ENCODE results near the gene C10orf62.
"Not testable (repeated sequence)": the region's sequence is repeated elsewhere in the genome, so short reads cannot be mapped to it uniquely, and the experiment has no call there.

The C10orf62 gene

DNA sequence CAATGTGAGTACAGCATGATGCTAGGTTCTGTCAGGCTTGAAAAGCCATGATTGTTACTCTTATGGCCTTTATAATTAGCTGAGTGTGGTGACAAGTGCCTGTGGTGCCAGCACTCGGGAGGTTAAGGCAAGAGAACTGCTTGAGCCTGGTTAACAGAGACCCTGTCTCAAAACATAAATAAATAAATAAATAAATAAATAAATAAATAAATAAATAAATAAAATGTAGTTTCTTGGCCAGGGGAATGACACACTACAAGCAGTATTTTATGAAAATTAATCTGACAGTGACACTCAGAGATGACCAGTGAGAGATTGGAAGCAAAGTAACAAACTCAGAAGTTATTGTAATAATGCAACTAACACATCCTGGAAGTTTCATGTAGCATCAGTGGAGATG lies 46.1 kb downstream of the C10orf62 start:
- Histone ChIP-seq H3K9me2 (replicated peaks; ENCODE audit: insufficient read depth, low read length) (no peaks in the 10 kb centered on the region), H3K27me3 (replicated peaks; ENCODE audit: insufficient read depth, low read length) (no peaks in the 10 kb centered on the region), H3K4me3 (ENCODE audit: low read length) (no peak overlapping the region), H3K4me1 (ENCODE audit: low read length) (0 out of 2 replicates have a peak, but pooled peaks cover 4% of the 10 kb centered on the region), H3F3A (ENCODE audit: insufficient read depth, low read length) (no peaks in the 10 kb centered on the region), H4K20me1 (ENCODE audit: insufficient read depth, low read length) (no peaks in the 10 kb centered on the region), H3K79me2 (ENCODE audit: low read length) (no peaks in the 10 kb centered on the region), H2AFZ (ENCODE audit: low read length) (no peak overlapping the region), H3K4me2 (ENCODE audit: low read depth, low read length) (no peak overlapping the region), H3K9me3 (replicated peaks; ENCODE audit: insufficient read depth, low read length) (no peaks in the 10 kb centered on the region), H3K36me3 (replicated peaks; ENCODE audit: insufficient read depth, low read length) (no peaks in the 10 kb centered on the region), H3K27ac (ENCODE audit: low read length) (no peak overlapping the region), H3K9ac (ENCODE audit: low read length) (no peak overlapping the region)
- no peak for DNase-seq
- no peak for TF ChIP-seq EZH2phosphoT487 (IDR thresholded peaks at IDR 0.05; ENCODE audit: low read length)
- TF ChIP-seq, protein P1, sequence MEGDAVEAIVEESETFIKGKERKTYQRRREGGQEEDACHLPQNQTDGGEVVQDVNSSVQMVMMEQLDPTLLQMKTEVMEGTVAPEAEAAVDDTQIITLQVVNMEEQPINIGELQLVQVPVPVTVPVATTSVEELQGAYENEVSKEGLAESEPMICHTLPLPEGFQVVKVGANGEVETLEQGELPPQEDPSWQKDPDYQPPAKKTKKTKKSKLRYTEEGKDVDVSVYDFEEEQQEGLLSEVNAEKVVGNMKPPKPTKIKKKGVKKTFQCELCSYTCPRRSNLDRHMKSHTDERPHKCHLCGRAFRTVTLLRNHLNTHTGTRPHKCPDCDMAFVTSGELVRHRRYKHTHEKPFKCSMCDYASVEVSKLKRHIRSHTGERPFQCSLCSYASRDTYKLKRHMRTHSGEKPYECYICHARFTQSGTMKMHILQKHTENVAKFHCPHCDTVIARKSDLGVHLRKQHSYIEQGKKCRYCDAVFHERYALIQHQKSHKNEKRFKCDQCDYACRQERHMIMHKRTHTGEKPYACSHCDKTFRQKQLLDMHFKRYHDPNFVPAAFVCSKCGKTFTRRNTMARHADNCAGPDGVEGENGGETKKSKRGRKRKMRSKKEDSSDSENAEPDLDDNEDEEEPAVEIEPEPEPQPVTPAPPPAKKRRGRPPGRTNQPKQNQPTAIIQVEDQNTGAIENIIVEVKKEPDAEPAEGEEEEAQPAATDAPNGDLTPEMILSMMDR (IDR thresholded peaks at IDR 0.05; ENCODE audit: low read length), result no peak
- TF ChIP-seq EZH2 (optimal IDR thresholded peaks at IDR 0.05; ENCODE audit: low read depth, low read length), result no peak

DNA sequence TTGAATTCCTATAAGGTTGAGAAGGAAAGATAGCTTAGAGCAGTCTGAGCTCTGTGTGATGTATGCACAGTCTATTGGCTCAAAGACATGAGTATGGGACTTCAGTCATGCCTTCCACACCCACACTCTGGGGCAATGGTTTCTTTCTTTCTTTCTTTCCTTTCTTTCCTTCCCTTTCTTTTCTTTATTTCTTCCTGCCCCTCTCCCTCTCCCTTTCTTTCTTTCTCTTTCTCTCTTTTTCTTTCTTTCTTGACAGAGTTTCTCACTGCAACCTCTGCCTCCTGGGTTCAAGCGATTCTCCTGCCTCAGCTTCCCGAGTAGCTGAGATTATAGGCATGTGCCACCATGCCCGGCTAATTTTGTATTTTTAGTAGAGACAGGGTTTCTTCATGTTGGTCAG lies 49.6 kb downstream of the C10orf62 start:
- H3F3A ChIP-seq (ENCODE audit: insufficient read depth, low read length); H3K27me3 ChIP-seq (replicated peaks; ENCODE audit: insufficient read depth, low read length); H3K4me2 ChIP-seq (ENCODE audit: low read depth, low read length): not testable (repeated sequence)

DNA sequence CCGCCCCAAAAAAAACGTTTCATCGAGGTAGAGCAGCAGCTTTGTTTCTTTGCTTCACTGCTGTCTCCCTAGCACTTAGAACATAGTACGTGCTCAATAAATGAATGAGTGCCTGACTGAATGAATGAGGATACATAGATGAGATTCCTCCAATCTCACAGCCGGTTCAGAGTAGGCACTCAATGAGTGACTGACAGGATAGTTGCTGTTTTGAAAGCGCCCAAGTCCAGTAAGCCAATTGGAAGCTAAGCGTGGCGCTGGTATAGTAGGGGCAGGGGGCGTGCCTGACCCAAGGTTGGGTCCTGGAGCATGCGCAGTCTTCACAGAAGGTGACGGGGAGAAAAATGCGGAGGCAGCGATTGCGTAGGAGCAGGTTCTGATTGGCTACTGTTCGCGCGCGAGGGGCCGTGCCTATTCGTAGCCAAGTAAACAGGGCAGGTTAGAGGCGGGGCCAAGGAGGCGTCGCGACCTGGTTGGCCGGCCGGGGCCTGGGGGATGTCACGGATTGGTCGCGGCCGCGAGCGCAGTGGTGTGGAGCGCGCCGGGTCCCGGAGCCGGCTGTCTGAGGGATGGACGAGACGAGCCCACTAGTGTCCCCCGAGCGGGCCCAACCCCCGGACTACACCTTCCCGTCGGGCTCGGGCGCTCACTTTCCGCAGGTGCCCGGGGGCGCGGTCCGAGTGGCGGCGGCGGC lies 50.8 kb downstream of the C10orf62 start, which contains the start of gene PI4K2A:
Gene PI4K2A, plus strand, starts transcription at position 498 of the 694 bp plus-strand sequence. Its CDS starts 72 bp downstream, at position 570.
- Histone ChIP-seq H3K36me3 (replicated peaks; ENCODE audit: insufficient read depth, low read length) (no peaks in the 10 kb centered on the region; the same call in 1 of the 2 replicates), H3K79me2 (ENCODE audit: low read length) (peaks cover 36% of the 10 kb centered on the region), H4K20me1 (ENCODE audit: insufficient read depth, low read length) (0 out of 2 replicates have a peak, but pooled peaks cover 6% of the 10 kb centered on the region), H3F3A (ENCODE audit: insufficient read depth, low read length) (no peaks in the 10 kb centered on the region), H3K4me2 (ENCODE audit: low read depth, low read length) (peak within 1 kb of the TSS; percentile 88), H3K9ac (ENCODE audit: low read length) (peak within 1 kb of the TSS; percentile 82), H3K27ac (ENCODE audit: low read length) (peak within 1 kb of the TSS; percentile 31; the same call in 1 of the 2 replicates), H2AFZ (ENCODE audit: low read length) (peak within 1 kb of the TSS; percentile 67), H3K9me3 (replicated peaks; ENCODE audit: insufficient read depth, low read length) (no peaks in the 10 kb centered on the region), H3K27me3 (replicated peaks; ENCODE audit: insufficient read depth, low read length) (no peaks in the 10 kb centered on the region), H3K9me2 (replicated peaks; ENCODE audit: insufficient read depth, low read length) (no peaks in the 10 kb centered on the region), H3K4me1 (ENCODE audit: low read length) (0 out of 2 replicates have a peak, but pooled peaks cover 4% of the 10 kb centered on the region), H3K4me3 (ENCODE audit: low read length) (peak within 1 kb of the TSS; percentile 95)
- DNase-seq, result peak; percentile 100
- no peak for TF ChIP-seq EZH2 (optimal IDR thresholded peaks at IDR 0.05; ENCODE audit: low read depth, low read length)
- no peak for TF ChIP-seq EZH2phosphoT487 (IDR thresholded peaks at IDR 0.05; ENCODE audit: low read length)
- TF ChIP-seq, protein P1 (IDR thresholded peaks at IDR 0.05; ENCODE audit: low read length), result no peak

More for the DNA sequence above, 49.6 kb downstream of the C10orf62 start:
- not testable (repeated sequence) for H3K4me3 ChIP-seq (ENCODE audit: low read length); H3K4me1 ChIP-seq (ENCODE audit: low read length); H2AFZ ChIP-seq (ENCODE audit: low read length); H4K20me1 ChIP-seq (ENCODE audit: insufficient read depth, low read length); H3K36me3 ChIP-seq (replicated peaks; ENCODE audit: insufficient read depth, low read length); DNase-seq; H3K9me3 ChIP-seq (replicated peaks; ENCODE audit: insufficient read depth, low read length); H3K9me2 ChIP-seq (replicated peaks; ENCODE audit: insufficient read depth, low read length); H3K9ac ChIP-seq (ENCODE audit: low read length); H3K27ac ChIP-seq (ENCODE audit: low read length)
- H3K79me2 ChIP-seq (ENCODE audit: low read length), result peaks cover 26% of the 10 kb centered on the region

Data from MM.1S (cell line).